Measurements from ENCODE around the gene EXOC6. TPM values are rescaled to one million over a fixed set of nuclear protein-coding genes. Genes with fewer than 3 reads are reported as not detected.
"Not testable (repeated sequence)": the region's sequence is repeated elsewhere in the genome, so short reads cannot be mapped to it uniquely, and the experiment has no call there.

Gene EXOC6
- total and polyA plus RNA-seq, 3 experiments from 2014 or later: 7.3 to 10.9 (median 10.6) TPM

GRCh38 chr10:92931597-92931996 is 83.3 kb downstream of the EXOC6 start:
- Mint-ChIP-seq H3K27me3 (no peaks in the 10 kb centered on the region), H3K4me1 (no peaks in the 10 kb centered on the region), H3K27ac (no peak overlapping the region), H3K36me3 (peaks cover 16 to 29% (median 22%) of the 10 kb centered on the region in 3 donors), H3K9me3 (no peaks in the 10 kb centered on the region), H3K4me3 (no peak overlapping the region)
- no peaks in the 10 kb centered on the region for H3K27me3 ChIP-seq (ENCODE audit: insufficient read depth, low read length, poor library complexity, severe bottlenecking)
- no peak overlapping the region for H3K4me3 ChIP-seq (ENCODE audit: low read length)
- POLR2A ChIA-PET: no interaction called here
- no peaks in the 10 kb centered on the region for H3K9me3 ChIP-seq (ENCODE audit: low read length)
- no peak for DNase-seq
- CTCF ChIA-PET: no interaction called here
- no peaks in the 10 kb centered on the region for H3K4me1 ChIP-seq (ENCODE audit: insufficient read depth, low read length)
- no peak overlapping the region for H3K27ac ChIP-seq (ENCODE audit: low read depth, low read length)
- H3K36me3 ChIP-seq (ENCODE audit: insufficient read depth, low read length): no peaks in the 10 kb centered on the region

DNA sequence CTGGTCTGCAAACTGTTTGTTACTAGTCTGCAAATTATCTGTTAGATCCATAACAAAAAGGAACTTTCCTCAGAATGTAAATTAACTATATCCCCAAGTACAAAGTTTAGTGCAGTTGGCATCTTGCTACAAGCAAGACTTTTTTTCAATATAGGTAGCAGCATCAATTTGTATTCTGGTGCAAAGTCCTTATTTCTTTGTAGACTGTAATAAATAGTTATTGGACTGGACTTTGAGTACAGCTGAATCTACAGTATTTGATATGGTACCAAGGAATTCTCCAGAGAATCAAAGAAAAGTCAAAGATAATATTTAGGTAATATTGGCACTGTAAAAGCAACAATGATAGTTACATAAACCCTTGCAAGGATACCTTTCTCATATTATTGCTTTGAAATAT is 89.6 kb downstream of the EXOC6 start:
- no peaks in the 10 kb centered on the region for H3K36me3 ChIP-seq (ENCODE audit: insufficient read depth, low read length)
- H3K9me3 Mint-ChIP-seq: no peaks in the 10 kb centered on the region
- no peaks in the 10 kb centered on the region for H3K4me1 ChIP-seq (ENCODE audit: insufficient read depth, low read length)
- POLR2A ChIA-PET: no interaction called here
- CTCF ChIA-PET: interaction anchor here (1.1 kb wide), 1 partner anchor 52 kb away, joined by 3 read pairs; no protein-coding TSS in a partner anchor
- no peaks in the 10 kb centered on the region for H3K4me1 Mint-ChIP-seq
- no peaks in the 10 kb centered on the region for H3K27me3 ChIP-seq (ENCODE audit: insufficient read depth, low read length, poor library complexity, severe bottlenecking)
- H3K4me3 ChIP-seq (ENCODE audit: low read length): no peak overlapping the region
- H3K27ac Mint-ChIP-seq: no peak overlapping the region
- peaks cover 0 to 4% (median 1%) of the 10 kb centered on the region in 3 donors for H3K36me3 Mint-ChIP-seq
- no peaks in the 10 kb centered on the region for H3K27me3 Mint-ChIP-seq
- no peaks in the 10 kb centered on the region for H3K9me3 ChIP-seq (ENCODE audit: low read length)
- H3K4me3 Mint-ChIP-seq: no peak overlapping the region
- DNase-seq: no peak
- H3K27ac ChIP-seq (ENCODE audit: low read depth, low read length): no peak overlapping the region

- Histone ChIP-seq H3K27ac (ENCODE audit: low read depth, low read length) (no peak overlapping the region), H3K4me1 (ENCODE audit: insufficient read depth, low read length) (no peaks in the 10 kb centered on the region), H3K4me3 (ENCODE audit: low read length) (no peak overlapping the region), H3K9me3 (ENCODE audit: low read length) (no peaks in the 10 kb centered on the region), H3K36me3 (ENCODE audit: insufficient read depth, low read length) (no peaks in the 10 kb centered on the region), H3K27me3 (ENCODE audit: insufficient read depth, low read length, poor library complexity, severe bottlenecking) (no peaks in the 10 kb centered on the region)
- H3K27ac Mint-ChIP-seq: no peak overlapping the region
- H3K4me1 Mint-ChIP-seq: no peaks in the 10 kb centered on the region
- no peaks in the 10 kb centered on the region for H3K9me3 Mint-ChIP-seq
- CTCF ChIA-PET: interaction anchor here (1.0 kb wide), 1 partner anchor 53 kb away, joined by 3 read pairs; no protein-coding TSS in a partner anchor
- peaks cover 3 to 8% (median 4%) of the 10 kb centered on the region in 3 donors for H3K36me3 Mint-ChIP-seq
- H3K27me3 Mint-ChIP-seq: no peaks in the 10 kb centered on the region
- H3K4me3 Mint-ChIP-seq: no peak overlapping the region
- DNase-seq: no peak
- POLR2A ChIA-PET: interaction anchor here (0.7 kb wide), 1 partner anchor 178 kb away, joined by 3 read pairs; no protein-coding TSS in a partner anchor
Measured at GRCh38 chr10:92938841-92939240, 90.5 kb downstream of the EXOC6 start.

GRCh38 chr10:92942226-92942625 is 93.9 kb downstream of the EXOC6 start:
- Mint-ChIP-seq H3K9me3 (no peaks in the 10 kb centered on the region), H3K27ac (no peak overlapping the region), H3K27me3 (no peaks in the 10 kb centered on the region), H3K4me3 (no peak overlapping the region), H3K36me3 (peaks cover 16 to 25% (median 18%) of the 10 kb centered on the region in 3 donors), H3K4me1 (no peaks in the 10 kb centered on the region)
- DNase-seq: no peak
- no peaks in the 10 kb centered on the region for H3K4me1 ChIP-seq (ENCODE audit: insufficient read depth, low read length)
- H3K27me3 ChIP-seq (ENCODE audit: insufficient read depth, low read length, poor library complexity, severe bottlenecking): no peaks in the 10 kb centered on the region
- H3K36me3 ChIP-seq (ENCODE audit: insufficient read depth, low read length): no peaks in the 10 kb centered on the region
- no peak overlapping the region for H3K4me3 ChIP-seq (ENCODE audit: low read length)
- POLR2A ChIA-PET: no interaction called here
- no peak overlapping the region for H3K27ac ChIP-seq (ENCODE audit: low read depth, low read length)
- CTCF ChIA-PET: interaction anchor here (1.3 kb wide), 1 partner anchor 27 kb away, joined by 3 read pairs; no protein-coding TSS in a partner anchor
- no peaks in the 10 kb centered on the region for H3K9me3 ChIP-seq (ENCODE audit: low read length)

GRCh38 chr10:92946491-92946890 is 98.2 kb downstream of the EXOC6 start:
- H3K27ac Mint-ChIP-seq: no peak overlapping the region

GRCh38 chr10:92952573-92952972 is 104.3 kb downstream of the EXOC6 start:
- H3K9me3 ChIP-seq (ENCODE audit: low read length); POLR2A ChIA-PET; H3K4me1 Mint-ChIP-seq; H3K27ac ChIP-seq (ENCODE audit: low read depth, low read length); DNase-seq; H3K27me3 ChIP-seq (ENCODE audit: insufficient read depth, low read length, poor library complexity, severe bottlenecking); H3K4me1 ChIP-seq (ENCODE audit: insufficient read depth, low read length); H3K36me3 ChIP-seq (ENCODE audit: insufficient read depth, low read length); H3K4me3 Mint-ChIP-seq; H3K27ac Mint-ChIP-seq; H3K4me3 ChIP-seq (ENCODE audit: low read length); H3K27me3 Mint-ChIP-seq; H3K9me3 Mint-ChIP-seq; CTCF ChIA-PET: not testable (repeated sequence)
- H3K36me3 Mint-ChIP-seq: peaks cover 16 to 46% (median 37%) of the 10 kb centered on the region in 3 donors

More at GRCh38 chr10:92946491-92946890, 98.2 kb downstream of the EXOC6 start:
- Histone ChIP-seq H3K27ac (ENCODE audit: low read depth, low read length) (no peak overlapping the region), H3K27me3 (ENCODE audit: insufficient read depth, low read length, poor library complexity, severe bottlenecking) (no peaks in the 10 kb centered on the region), H3K4me1 (ENCODE audit: insufficient read depth, low read length) (no peaks in the 10 kb centered on the region), H3K4me3 (ENCODE audit: low read length) (no peak overlapping the region), H3K9me3 (ENCODE audit: low read length) (no peaks in the 10 kb centered on the region), H3K36me3 (ENCODE audit: insufficient read depth, low read length) (no peaks in the 10 kb centered on the region)
- Mint-ChIP-seq H3K36me3 (peaks cover 25 to 50% (median 40%) of the 10 kb centered on the region in 3 donors), H3K4me1 (no peaks in the 10 kb centered on the region), H3K4me3 (no peak overlapping the region), H3K27me3 (no peaks in the 10 kb centered on the region), H3K9me3 (no peaks in the 10 kb centered on the region)
- no peak for DNase-seq
- ChIA-PET POLR2A (no interaction called here), CTCF (no interaction called here)

- POLR2A ChIA-PET: no interaction called here
Measured at GRCh38 chr10:92957223-92958010, 109.1 kb downstream of the EXOC6 start.

GRCh38 chr10:92961638-92962037 is 113.3 kb downstream of the EXOC6 start:
- H3K27ac ChIP-seq (ENCODE audit: low read depth, low read length): no peak overlapping the region
- Mint-ChIP-seq H3K27me3 (no peaks in the 10 kb centered on the region), H3K9me3 (no peaks in the 10 kb centered on the region), H3K4me1 (no peaks in the 10 kb centered on the region), H3K4me3 (no peak overlapping the region), H3K27ac (no peak overlapping the region), H3K36me3 (peaks cover 4 to 17% (median 9%) of the 10 kb centered on the region in 3 donors)
- DNase-seq: no peak
- ChIA-PET CTCF (no interaction called here), POLR2A (no interaction called here)
- H3K4me3 ChIP-seq (ENCODE audit: low read length): no peak overlapping the region
- no peaks in the 10 kb centered on the region for H3K36me3 ChIP-seq (ENCODE audit: insufficient read depth, low read length)
- no peaks in the 10 kb centered on the region for H3K9me3 ChIP-seq (ENCODE audit: low read length)
- H3K27me3 ChIP-seq (ENCODE audit: insufficient read depth, low read length, poor library complexity, severe bottlenecking): no peaks in the 10 kb centered on the region
- no peaks in the 10 kb centered on the region for H3K4me1 ChIP-seq (ENCODE audit: insufficient read depth, low read length)

More at GRCh38 chr10:92957223-92958010, 109.1 kb downstream of the EXOC6 start:
- no peaks in the 10 kb centered on the region for H3K4me1 ChIP-seq (ENCODE audit: insufficient read depth, low read length)
- Mint-ChIP-seq H3K27ac (peak overlapping the region in 1 of 8 donors; percentile 40), H3K9me3 (no peaks in the 10 kb centered on the region), H3K4me3 (no peak overlapping the region), H3K4me1 (no peaks in the 10 kb centered on the region), H3K27me3 (no peaks in the 10 kb centered on the region), H3K36me3 (peaks cover 11 to 35% (median 15%) of the 10 kb centered on the region in 3 donors)
- CTCF ChIA-PET: no interaction called here
- no peaks in the 10 kb centered on the region for H3K9me3 ChIP-seq (ENCODE audit: low read length)
- DNase-seq: no peak
- no peak overlapping the region for H3K4me3 ChIP-seq (ENCODE audit: low read length)
- H3K27me3 ChIP-seq (ENCODE audit: insufficient read depth, low read length, poor library complexity, severe bottlenecking): no peaks in the 10 kb centered on the region
- no peaks in the 10 kb centered on the region for H3K36me3 ChIP-seq (ENCODE audit: insufficient read depth, low read length)
- H3K27ac ChIP-seq (ENCODE audit: low read depth, low read length): no peak overlapping the region
